Naive B cell (primary cell): ENCODE measurements around the gene LGALSL. TPM values are rescaled to one million over a fixed set of nuclear protein-coding genes. Genes with fewer than 3 reads are reported as not detected.
A peak's percentile ranks its signal among the peaks of the same experiment; 100 is the strongest.
"Not testable (repeated sequence)": the region's sequence is repeated elsewhere in the genome, so short reads cannot be mapped to it uniquely, and the experiment has no call there.

Experiments
- ATAC-seq, 2 donors: fragments of 150-1000 bp; cut with Tn5 transposase; 2 replicates each; pipeline ENCODE4 v1.10.0; 2021; ENCODE audit warnings: low read depth in 2 of 2, mild to moderate bottlenecking in 2 of 2, moderate library complexity in 2 of 2
- DNase-seq: peaks from one replicate; pipeline ENCODE4 v3.0.0; 2022
- H3K27ac Mint-ChIP-seq, 6 donors: one replicate each; pipeline ENCODE4 v1.8.0; 2020 to 2022; ENCODE audit warnings: mild to moderate bottlenecking in 6 of 6, mixed read lengths in 6 of 6, moderate library complexity in 5 of 6, inconsistent platforms in 2 of 6
- H3K27me3 Mint-ChIP-seq, 3 donors: one replicate each; pipeline ENCODE4 v1.8.0; 2021 to 2022; ENCODE audit warnings: mixed read lengths in 3 of 3, mild to moderate bottlenecking in 1 of 3
- H3K36me3 Mint-ChIP-seq, 2 donors: one replicate each; pipeline ENCODE4 v1.8.0; 2020 to 2022; ENCODE audit warnings: mixed read lengths in 2 of 2, inconsistent platforms in 1 of 2, mild to moderate bottlenecking in 1 of 2
- H3K4me1 Mint-ChIP-seq, 3 donors: one replicate each; pipeline ENCODE4 v1.8.0; 2020 to 2022; ENCODE audit warnings: mixed read lengths in 3 of 3, inconsistent platforms in 1 of 3, mild to moderate bottlenecking in 1 of 3, moderate library complexity in 1 of 3
- H3K4me3 Mint-ChIP-seq, 8 donors: one replicate each; pipeline ENCODE4 v1.8.0; 2020 to 2022; ENCODE audit warnings: mild to moderate bottlenecking in 8 of 8, mixed read lengths in 8 of 8, moderate library complexity in 8 of 8, inconsistent platforms in 2 of 8
- H3K9me3 Mint-ChIP-seq, 7 donors: one replicate each; pipeline ENCODE4 v1.8.0; 2020 to 2022; ENCODE audit warnings: mixed read lengths in 7 of 7, mild to moderate bottlenecking in 5 of 7, inconsistent platforms in 2 of 7, moderate library complexity in 1 of 7
- polyA plus RNA-seq, 6 donors: library from polyadenylated mRNA; unstranded; fragments of 300-500 nt; fragmentation: Illumina TruSeq; gene quantifications; one replicate each; pipeline ENCODE4 v1.2.3, GENCODE V29; 2021; ENCODE audit warnings: low read depth in 6 of 6

The LGALSL gene
- polyA plus RNA-seq, 6 donors from 2014 or later: 0.05 to 1.3 (median 0.74) TPM; not detected in 1

DNA sequence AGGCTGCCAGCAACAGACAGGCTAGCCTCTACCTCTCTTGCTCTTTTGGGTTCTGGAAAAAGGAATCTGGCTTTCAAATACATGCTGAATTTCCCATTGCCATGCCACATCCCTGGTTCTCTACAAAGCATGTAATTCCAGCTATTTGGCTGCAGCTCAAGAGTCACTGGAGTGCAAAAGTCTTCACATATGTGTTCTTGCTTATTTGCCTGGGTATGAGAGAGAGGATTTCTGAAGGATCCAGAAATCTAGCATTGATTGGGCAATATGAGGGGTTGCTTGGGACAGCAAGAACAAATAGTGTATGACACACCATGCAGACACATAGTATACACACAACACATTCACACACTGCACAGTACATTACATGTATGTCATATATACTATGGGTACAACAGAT, 30.7 kb upstream of the LGALSL start:
- no peaks in the 10 kb centered on the region for H3K9me3 Mint-ChIP-seq
- DNase-seq (no peak), ATAC-seq (no peak)
- H3K4me3 Mint-ChIP-seq: no peak overlapping the region
- no peaks in the 10 kb centered on the region for H3K36me3 Mint-ChIP-seq
- H3K27ac Mint-ChIP-seq: no peak overlapping the region
- H3K27me3 Mint-ChIP-seq: no peaks in the 10 kb centered on the region
- H3K4me1 Mint-ChIP-seq: peaks cover 0 to 2% (median 0%) of the 10 kb centered on the region in 3 donors

DNA sequence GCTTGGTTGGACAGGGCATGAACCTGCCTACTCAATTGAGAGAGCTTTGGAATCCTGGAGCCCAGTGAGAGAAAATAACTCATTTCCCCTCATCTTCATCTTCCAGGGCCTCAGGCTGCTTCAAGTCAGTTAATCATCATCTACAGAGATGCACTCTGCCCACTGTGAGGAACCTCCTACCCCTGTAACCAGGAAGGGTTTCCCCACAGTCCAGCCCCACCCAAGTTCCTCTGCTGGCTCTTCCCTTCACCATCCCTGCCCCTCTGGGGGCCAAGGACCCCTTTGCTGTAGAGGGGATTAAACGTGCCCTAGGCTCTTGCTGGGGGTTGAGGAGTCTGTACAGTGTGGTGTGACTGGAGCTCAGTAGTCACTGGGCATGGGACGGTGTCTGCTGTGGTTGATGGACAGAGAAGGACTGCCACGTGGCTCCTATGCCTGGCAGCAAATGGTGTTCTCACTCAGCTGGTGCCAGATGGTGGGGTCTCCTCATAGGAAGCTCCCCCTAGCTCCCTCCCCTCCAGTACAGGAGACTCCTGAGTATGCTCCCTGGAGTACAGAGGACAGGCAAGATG, 29.5 kb upstream of the LGALSL start:
- no peaks in the 10 kb centered on the region for H3K9me3 Mint-ChIP-seq
- no peak overlapping the region for H3K4me3 Mint-ChIP-seq
- no peaks in the 10 kb centered on the region for H3K36me3 Mint-ChIP-seq
- ATAC-seq: no peak
- peaks cover 0 to 2% (median 0%) of the 10 kb centered on the region in 3 donors for H3K4me1 Mint-ChIP-seq
- H3K27me3 Mint-ChIP-seq: peaks cover 0 to under 1% (median 0%) of the 10 kb centered on the region in 3 donors
- no peak for DNase-seq
- peak overlapping the region in 1 of 6 donors; percentile 38 for H3K27ac Mint-ChIP-seq

DNA sequence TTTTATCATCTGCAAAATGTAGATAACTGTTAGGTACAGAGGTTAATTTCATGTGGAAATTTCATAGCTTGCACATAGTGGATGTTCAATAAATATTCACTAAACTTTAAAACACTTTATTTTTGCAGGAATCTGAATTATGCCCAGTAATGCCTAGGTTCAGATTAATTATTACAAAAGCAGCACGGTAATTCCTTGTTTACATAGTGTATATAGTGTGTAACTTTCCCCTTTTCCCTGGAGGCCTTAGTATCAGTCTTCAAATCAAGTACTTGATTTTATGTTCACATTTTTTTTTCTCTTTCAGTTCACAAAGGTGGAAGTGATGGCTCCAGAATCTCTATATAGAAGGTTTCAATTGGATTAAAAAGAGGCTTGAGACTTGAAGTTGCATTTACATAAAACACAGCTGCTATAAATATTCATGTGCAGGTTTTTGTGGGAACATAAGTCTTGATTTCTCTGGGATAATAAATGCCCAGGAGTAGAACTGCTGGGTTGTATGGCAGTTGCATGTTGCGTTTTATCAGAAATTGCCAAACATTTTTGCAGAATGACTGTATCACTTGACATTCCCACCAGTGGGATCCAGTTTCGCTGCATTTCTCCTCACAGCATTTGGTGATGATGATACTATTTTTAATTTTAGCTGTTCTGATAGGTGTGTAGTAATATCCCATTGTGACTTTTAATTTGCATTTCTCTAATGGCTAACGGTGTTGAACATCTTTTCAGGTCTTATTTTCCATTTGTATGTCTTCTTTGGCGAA, 27.6 kb upstream of the LGALSL start:
- Mint-ChIP-seq H3K27me3 (peaks cover 0 to 5% (median 0%) of the 10 kb centered on the region in 3 donors), H3K36me3 (no peaks in the 10 kb centered on the region), H3K9me3 (peaks cover 0 to 2% (median 0%) of the 10 kb centered on the region in 7 donors), H3K27ac (no peak overlapping the region), H3K4me3 (no peak overlapping the region), H3K4me1 (peaks cover 0 to 2% (median 0%) of the 10 kb centered on the region in 3 donors)
- no peak for ATAC-seq
- DNase-seq: no peak

DNA sequence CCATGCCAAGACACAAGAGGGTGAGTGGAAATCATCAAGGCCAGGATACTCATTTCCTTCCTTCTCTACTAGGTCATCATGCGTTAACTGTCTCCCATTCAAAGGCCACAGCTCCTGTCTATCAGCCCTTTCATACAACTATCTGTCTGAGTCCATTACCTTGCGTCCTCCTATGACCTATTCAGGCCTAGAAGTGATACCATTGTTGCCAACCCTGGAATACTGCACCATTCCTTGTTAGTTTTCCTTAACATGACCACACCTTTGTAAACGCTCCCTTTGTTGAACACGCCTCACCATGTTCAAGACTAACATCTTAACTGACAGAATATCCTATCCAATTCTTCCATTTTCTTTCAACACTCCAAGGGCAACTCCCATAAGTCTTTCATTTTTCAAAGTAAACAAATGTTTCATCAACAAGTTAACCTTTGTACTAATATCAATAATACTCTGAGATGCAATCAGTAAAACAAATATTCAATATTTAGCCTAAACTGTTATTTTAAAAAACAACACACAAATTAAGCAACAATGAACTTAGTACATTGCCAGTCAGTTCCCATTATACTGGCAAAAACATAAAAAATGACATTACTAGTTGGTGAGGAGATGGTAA, 19.8 kb upstream of the LGALSL start:
- Mint-ChIP-seq H3K4me3 (no peak overlapping the region), H3K9me3 (peaks cover 0 to 9% (median 4%) of the 10 kb centered on the region in 7 donors), H3K27me3 (peaks cover 25 to 35% (median 29%) of the 10 kb centered on the region in 3 donors), H3K27ac (no peak overlapping the region), H3K4me1 (no peaks in the 10 kb centered on the region), H3K36me3 (peaks cover 0 to 8% of the 10 kb centered on the region in 2 donors)
- no peak for DNase-seq
- no peak for ATAC-seq

GRCh38 chr2:64437883-64438282, 16.1 kb upstream of the LGALSL start:
- Mint-ChIP-seq H3K4me3 (no peak overlapping the region), H3K36me3 (peaks cover 0 to 7% of the 10 kb centered on the region in 2 donors), H3K27me3 (peaks cover 29 to 46% (median 34%) of the 10 kb centered on the region in 3 donors)

GRCh38 chr2:64439194-64439593, 14.8 kb upstream of the LGALSL start:
- Mint-ChIP-seq H3K27ac (no peak overlapping the region), H3K4me1 (no peaks in the 10 kb centered on the region), H3K9me3 (peaks cover 0 to 2% (median 0%) of the 10 kb centered on the region in 7 donors), H3K36me3 (peaks cover 0 to 7% of the 10 kb centered on the region in 2 donors), H3K27me3 (peaks cover 29 to 41% (median 31%) of the 10 kb centered on the region in 3 donors), H3K4me3 (no peak overlapping the region)
- DNase-seq (no peak), ATAC-seq (no peak)

More at GRCh38 chr2:64437883-64438282, 16.1 kb upstream of the LGALSL start:
- H3K27ac Mint-ChIP-seq: no peak overlapping the region
- H3K9me3 Mint-ChIP-seq: peaks cover 0 to 2% (median 0%) of the 10 kb centered on the region in 7 donors
- H3K4me1 Mint-ChIP-seq: no peaks in the 10 kb centered on the region
- no peak for DNase-seq
- no peak for ATAC-seq

- peaks cover 0 to 7% of the 10 kb centered on the region in 2 donors for H3K36me3 Mint-ChIP-seq
- no peak for ATAC-seq
These were observed 13.1 kb upstream of the LGALSL start for GRCh38 chr2:64440843-64441242.

GRCh38 chr2:64442277-64442676, 11.7 kb upstream of the LGALSL start:
- no peak for ATAC-seq
- H3K27me3 Mint-ChIP-seq: peaks cover 14 to 39% (median 27%) of the 10 kb centered on the region in 3 donors
- H3K27ac Mint-ChIP-seq: no peak overlapping the region
- H3K36me3 Mint-ChIP-seq: peaks cover 0 to 7% of the 10 kb centered on the region in 2 donors
- no peaks in the 10 kb centered on the region for H3K4me1 Mint-ChIP-seq
- H3K9me3 Mint-ChIP-seq: no peaks in the 10 kb centered on the region
- DNase-seq: no peak
- H3K4me3 Mint-ChIP-seq: no peak overlapping the region

More at GRCh38 chr2:64440843-64441242, 13.1 kb upstream of the LGALSL start:
- DNase-seq: no peak
- no peak overlapping the region for H3K27ac Mint-ChIP-seq
- no peaks in the 10 kb centered on the region for H3K4me1 Mint-ChIP-seq
- H3K27me3 Mint-ChIP-seq: peaks cover 28 to 48% (median 32%) of the 10 kb centered on the region in 3 donors
- peaks cover 0 to 2% (median 0%) of the 10 kb centered on the region in 7 donors for H3K9me3 Mint-ChIP-seq
- no peak overlapping the region for H3K4me3 Mint-ChIP-seq

DNA sequence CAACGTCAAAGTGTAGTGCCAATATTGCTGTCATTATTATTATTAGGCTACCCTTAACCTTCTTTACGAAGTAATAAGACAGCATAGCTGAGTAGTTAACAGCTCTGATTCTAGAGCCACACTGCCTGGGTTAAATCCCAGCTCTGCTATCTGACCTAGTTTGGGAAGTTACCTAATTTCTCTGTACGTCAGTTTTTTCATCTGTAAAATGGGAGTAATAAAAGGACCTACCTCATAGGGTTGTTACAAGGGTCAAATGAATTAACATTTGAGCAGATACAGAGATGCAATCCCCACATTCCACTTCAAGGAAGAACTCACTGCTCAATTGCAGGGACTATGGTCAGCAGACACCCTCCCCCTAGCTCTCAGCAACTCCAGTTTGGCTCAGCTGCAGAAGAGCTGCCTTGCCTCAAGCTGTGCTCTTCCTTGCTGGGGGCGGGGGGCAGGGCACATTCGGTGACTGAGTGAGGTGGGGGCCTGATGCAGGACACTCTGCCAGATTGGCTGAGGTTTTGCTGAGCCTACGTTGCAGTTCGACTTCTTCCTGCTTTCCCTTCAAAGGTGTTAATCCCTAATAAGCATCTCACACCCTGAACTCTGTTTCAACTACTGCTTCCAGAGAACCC, 11.0 kb upstream of the LGALSL start:
- no peaks in the 10 kb centered on the region for H3K4me1 Mint-ChIP-seq
- DNase-seq (no peak), ATAC-seq (no peak)
- H3K9me3 Mint-ChIP-seq: no peaks in the 10 kb centered on the region
- peaks cover 0 to 7% of the 10 kb centered on the region in 2 donors for H3K36me3 Mint-ChIP-seq
- H3K27me3 Mint-ChIP-seq: peaks cover 12 to 39% (median 27%) of the 10 kb centered on the region in 3 donors
- H3K4me3 Mint-ChIP-seq: no peak overlapping the region
- no peak overlapping the region for H3K27ac Mint-ChIP-seq

DNA sequence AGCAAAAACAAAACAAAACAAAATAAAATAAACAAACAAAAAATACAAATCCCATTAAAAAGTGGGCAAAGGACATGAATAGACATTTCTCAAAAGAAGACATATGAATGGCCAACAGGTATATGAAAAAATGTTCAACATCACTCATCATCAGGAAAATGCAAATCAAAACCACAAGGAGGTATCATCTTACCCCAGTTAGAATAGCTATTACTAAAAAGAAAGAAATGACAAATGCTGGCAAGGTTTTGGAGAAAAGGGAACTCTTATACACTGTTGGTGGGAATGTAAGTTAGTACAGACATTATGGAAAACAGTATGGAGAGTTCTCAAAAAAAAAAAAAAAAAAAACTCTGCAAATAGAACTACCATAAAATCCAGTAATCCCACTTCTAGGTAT, 8.0 kb upstream of the LGALSL start:
- not testable (repeated sequence) for DNase-seq, H3K9me3 Mint-ChIP-seq, H3K27ac Mint-ChIP-seq, ATAC-seq, H3K4me1 Mint-ChIP-seq, H3K4me3 Mint-ChIP-seq, H3K36me3 Mint-ChIP-seq
- peaks cover 12 to 29% (median 17%) of the 10 kb centered on the region in 3 donors for H3K27me3 Mint-ChIP-seq

- DNase-seq (no peak), ATAC-seq (no peak)
- Mint-ChIP-seq H3K27me3 (peaks cover 6 to 21% (median 15%) of the 10 kb centered on the region in 3 donors), H3K36me3 (peaks cover 0 to 2% of the 10 kb centered on the region in 2 donors), H3K4me1 (no peaks in the 10 kb centered on the region), H3K27ac (no peak overlapping the region), H3K4me3 (no peak overlapping the region), H3K9me3 (no peaks in the 10 kb centered on the region)
These were observed 6.5 kb upstream of the LGALSL start for GRCh38 chr2:64447317-64448040.

DNA sequence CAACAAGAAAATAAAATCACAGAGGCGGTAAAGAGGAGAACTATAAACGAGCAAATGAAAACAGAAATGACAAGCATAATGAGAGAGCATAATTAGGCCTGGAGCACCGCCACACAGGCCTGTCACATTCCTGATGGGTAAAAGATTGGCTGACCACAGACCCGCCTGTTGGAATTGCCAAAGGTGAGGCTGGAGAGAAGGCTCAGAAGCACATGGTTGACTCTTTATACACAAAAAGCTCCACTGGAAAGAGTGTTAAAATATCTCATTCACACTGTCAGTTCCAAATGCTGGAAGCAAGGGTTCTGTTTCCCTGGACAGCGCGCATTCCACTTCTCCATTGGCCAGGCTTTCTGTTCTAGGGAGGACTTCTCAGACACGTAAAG, 5.9 kb upstream of the LGALSL start:
- H3K36me3 Mint-ChIP-seq: no peaks in the 10 kb centered on the region
- no peak overlapping the region for H3K27ac Mint-ChIP-seq
- ATAC-seq (no peak), DNase-seq (no peak)
- peaks cover 4 to 16% (median 13%) of the 10 kb centered on the region in 3 donors for H3K27me3 Mint-ChIP-seq
- no peaks in the 10 kb centered on the region for H3K9me3 Mint-ChIP-seq
- H3K4me3 Mint-ChIP-seq: no peak overlapping the region
- H3K4me1 Mint-ChIP-seq: no peaks in the 10 kb centered on the region

GRCh38 chr2:64451051-64451450, 2.9 kb upstream of the LGALSL start:
- Mint-ChIP-seq H3K27ac (no peak overlapping the region), H3K9me3 (no peaks in the 10 kb centered on the region), H3K36me3 (no peaks in the 10 kb centered on the region), H3K4me1 (peaks cover 3 to 12% (median 5%) of the 10 kb centered on the region in 3 donors), H3K4me3 (peak overlapping the region in 1 of 8 donors; percentile 2), H3K27me3 (peaks cover 0 to 3% (median 0%) of the 10 kb centered on the region in 3 donors)
- no peak for ATAC-seq
- no peak for DNase-seq
